ENCODE data around the gene ETV5.

GRCh38 chr3:186067360-186068242 lies 41.3 kb downstream of the ETV5 start:
- TF ChIP-seq CTCF (tag by site-specific recombination; IDR thresholded peaks at IDR 0.05) (no peak), REST (tag by site-specific recombination; IDR thresholded peaks at IDR 0.05) (no peak), ZNF549 (tag by site-specific recombination; IDR thresholded peaks at IDR 0.05) (no peak), ZNF24 (tag by site-specific recombination; IDR thresholded peaks at IDR 0.05) (no peak), ZNF580 (tag by site-specific recombination; IDR thresholded peaks at IDR 0.05) (no peak), ZNF391 (tag by site-specific recombination; IDR thresholded peaks at IDR 0.05; ENCODE audit: borderline replicate concordance, low read depth) (no peak), ZFP41 (tag by site-specific recombination; IDR thresholded peaks at IDR 0.05; ENCODE audit: borderline replicate concordance) (no peak)
